Stimulated activated CD4-positive, alpha-beta T cell treated with anti-CD3 and anti-CD28 coated beads, Interleukin-1b, Interleukin-23, amount 100 ng/mL, for 24 hours (primary cell): ENCODE measurements around the gene FLT3.
"Not testable (repeated sequence)": the region's sequence is repeated elsewhere in the genome, so short reads cannot be mapped to it uniquely, and the experiment has no call there.

Experiments
- DNase-seq, 4 experiments: peaks; one replicate each; pipeline ENCODE4 v3.0.0-alpha.2; 2020; ENCODE audit warnings: low read depth in 4 of 4, low spot score in 1 of 4

The FLT3 gene

DNA sequence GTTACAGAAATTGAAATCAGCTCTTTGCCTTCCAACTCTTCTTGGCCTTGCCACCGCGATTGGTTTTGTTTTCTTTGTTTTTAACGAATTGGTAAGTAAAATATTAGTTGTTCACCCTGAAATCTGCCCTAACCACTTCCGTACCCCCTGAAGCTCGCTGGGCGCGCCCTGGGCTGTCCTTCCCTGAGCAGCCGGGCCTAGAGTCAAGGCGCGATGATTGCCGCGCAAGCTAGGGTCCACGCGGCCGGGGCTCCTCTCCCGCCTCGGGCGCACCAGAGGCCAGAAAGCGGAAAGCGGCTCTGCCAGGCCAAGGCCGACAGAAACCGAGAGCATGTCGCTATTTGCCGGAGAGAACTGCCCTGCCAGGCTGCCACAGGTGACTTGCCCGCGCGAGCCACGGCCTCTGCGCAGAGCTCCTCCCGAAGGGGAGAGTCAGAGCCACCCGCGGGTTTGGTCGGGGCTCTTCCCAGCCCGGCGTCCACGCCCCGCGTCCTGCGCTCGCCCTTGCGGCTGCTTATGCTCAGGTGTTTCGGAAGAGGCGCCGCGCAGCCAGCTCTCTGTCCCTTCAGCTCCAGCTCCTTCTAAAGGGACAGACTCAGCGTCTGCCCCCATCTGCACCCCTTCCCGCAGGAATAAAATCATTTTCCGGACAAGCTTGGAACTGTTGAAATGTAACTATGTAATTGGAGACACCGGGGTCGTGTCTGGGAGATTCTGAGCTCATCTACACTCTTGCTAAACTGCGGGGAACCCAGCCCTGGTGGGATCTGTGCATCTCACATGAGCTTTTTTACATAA is 124.6 kb downstream of the FLT3 start:
- DNase-seq: no peak

- DNase-seq: no peak
Measured at GRCh38 chr13:27973961-27974662, 126.3 kb downstream of the FLT3 start.

DNA sequence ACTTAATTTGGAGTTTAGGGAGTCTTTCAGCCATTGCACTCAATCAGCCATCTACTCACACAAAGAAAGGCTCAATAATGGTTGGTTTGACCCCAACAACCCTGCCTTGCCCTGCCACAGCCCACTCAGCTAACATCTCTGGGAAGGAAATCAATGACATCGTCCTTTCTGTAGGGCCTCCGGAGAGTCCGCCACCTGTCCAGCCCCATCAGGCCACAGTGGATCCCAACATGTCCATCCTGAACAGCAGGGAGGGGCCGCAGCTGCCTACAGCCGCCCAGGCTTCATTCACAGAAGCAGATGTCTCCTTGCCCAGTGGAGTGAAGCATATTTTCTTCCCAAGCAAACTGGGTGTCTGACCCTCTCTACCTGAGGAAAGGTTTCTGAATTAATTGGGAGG is 127.1 kb downstream of the FLT3 start:
- no peak for DNase-seq

- no peak for DNase-seq
Measured at GRCh38 chr13:27972478-27972820, 127.9 kb downstream of the FLT3 start.

DNA sequence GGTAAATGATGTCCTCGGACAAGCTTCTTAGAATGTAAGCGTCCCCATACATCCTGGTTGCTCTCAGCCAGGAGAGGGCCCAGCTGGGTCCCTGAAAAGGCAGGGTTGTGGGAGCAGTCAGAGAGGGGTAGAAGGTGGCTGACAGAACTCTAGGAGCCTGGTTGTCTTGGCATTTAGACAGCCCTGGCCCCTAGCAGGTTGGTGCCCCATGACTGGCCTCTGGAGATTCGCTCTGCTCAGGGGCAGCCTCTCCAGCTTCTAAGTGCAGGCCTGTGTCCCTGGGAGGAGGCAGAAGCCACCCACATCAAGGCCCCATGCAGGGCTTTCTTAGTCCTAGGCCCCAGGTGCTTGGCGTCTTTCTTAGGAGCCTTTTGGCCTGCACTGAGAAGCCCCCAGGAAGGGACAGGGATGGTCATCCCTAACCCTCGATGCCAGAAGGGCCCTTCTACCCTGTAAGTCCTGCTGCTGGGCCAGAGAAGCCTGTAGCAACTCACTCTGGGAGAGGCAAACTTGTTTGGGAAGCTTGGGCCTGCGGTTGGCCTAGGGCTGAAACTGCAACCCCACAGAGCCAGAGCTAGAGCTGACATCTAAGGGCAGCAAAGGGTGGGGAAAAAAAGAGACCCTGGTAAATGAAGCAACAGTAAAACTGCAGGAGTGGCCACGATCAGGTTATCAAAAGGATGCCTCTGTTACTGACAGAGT is 128.4 kb downstream of the FLT3 start:
- DNase-seq: no peak

- DNase-seq: no peak
Measured at GRCh38 chr13:27971236-27971645, 129.1 kb downstream of the FLT3 start.

DNA sequence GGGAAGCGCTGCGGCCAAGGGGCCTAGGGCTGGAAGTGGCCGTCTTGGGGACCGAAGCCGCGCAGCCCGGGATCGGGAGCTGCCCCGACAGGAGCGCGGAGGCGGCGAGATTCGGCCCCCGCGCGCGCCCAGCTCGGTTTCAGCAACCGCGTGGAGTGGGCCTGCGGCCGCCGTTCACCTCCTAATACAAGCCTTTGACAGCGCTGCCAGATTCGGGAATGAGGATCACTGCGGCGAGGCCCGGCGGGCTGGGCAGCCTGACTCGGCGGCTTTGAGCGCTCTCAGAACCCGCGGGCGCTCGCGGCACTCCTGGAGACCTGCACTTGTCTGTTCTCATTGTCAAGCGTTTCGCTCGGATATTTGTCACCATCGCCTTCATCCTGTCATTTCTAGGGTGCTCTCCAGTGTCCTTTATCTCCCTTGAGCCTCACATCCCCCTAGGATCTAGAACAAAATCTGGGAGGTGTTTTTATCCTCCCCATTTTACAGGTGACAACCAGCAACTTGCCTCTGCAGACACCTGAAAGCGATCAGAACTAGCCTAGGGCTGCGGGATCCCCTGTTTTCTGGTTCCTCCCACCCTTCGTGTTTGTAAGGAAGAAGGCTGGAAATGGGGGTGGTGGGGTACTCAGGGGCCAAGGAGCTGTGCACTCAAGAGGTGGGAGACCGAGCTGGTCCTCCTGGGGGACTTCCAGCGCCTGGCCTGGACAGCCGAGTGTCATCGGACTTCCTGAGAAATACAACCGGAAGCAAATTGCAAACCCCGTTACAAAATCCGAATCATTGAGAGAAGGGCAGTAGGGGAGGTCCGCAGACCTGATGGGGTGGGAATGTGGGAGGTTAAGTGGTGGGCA is 129.8 kb downstream of the FLT3 start:
- DNase-seq: no peak

DNA sequence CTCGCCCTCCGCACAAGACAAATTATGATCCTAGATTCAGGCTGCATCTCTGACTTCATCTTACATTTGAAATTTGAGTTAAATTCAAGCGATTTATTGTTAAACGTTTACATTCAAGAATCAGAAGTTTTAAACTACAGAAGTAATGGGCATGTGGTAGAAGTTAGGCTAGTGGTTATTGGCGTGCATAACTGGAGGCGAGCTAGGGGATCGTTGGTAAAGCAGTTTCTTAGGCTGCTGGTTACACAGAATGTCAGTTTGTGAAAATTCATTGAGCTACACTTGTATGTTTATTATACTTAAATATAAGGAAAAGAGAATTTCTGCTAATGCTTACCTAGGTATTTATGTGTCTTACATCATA is 130.5 kb downstream of the FLT3 start:
- no peak for DNase-seq

DNA sequence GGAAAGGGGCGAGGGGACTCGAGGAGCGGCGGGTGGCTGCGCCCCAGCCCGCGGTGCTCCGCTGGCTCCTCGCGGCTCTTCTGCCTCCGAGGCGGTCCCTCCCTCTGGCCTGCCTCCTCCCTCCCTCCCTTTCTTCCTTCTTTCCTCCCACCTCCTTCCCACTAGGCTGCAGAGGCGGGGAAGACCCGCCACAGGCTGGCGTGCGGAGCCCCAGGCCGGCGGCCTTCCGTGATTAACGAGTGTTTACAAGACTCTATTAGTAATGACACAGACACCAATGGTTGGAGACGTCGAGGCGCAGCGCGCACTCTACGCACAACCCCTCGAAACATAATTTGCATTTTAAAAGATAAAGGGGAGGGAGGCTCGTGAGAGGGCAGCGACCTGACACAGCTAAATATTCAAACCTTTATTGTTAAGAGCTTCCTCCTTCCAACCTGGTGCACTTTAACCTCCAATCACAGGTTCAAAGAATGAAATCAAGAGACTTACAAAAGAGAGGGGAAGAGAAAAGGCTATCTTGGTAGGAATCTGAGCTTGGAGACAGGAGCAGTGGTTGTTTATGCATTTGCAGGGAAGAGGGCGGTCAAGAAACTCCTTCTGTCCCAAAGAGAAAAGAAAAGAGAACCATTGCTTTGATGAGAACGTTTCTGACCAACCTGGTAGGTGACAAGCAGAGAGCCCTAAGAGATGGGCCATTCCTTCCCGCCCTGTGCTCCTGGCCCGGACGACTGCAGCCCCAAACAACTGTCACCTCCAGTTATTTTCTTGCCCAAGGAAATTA is 131.1 kb downstream of the FLT3 start, which contains the start of gene CDX2:
Gene CDX2 (minus strand): TSS at position 234 of the 784 bp plus-strand sequence. CDS start 309 bp downstream, outside the sequence.
- DNase-seq: no peak

DNA sequence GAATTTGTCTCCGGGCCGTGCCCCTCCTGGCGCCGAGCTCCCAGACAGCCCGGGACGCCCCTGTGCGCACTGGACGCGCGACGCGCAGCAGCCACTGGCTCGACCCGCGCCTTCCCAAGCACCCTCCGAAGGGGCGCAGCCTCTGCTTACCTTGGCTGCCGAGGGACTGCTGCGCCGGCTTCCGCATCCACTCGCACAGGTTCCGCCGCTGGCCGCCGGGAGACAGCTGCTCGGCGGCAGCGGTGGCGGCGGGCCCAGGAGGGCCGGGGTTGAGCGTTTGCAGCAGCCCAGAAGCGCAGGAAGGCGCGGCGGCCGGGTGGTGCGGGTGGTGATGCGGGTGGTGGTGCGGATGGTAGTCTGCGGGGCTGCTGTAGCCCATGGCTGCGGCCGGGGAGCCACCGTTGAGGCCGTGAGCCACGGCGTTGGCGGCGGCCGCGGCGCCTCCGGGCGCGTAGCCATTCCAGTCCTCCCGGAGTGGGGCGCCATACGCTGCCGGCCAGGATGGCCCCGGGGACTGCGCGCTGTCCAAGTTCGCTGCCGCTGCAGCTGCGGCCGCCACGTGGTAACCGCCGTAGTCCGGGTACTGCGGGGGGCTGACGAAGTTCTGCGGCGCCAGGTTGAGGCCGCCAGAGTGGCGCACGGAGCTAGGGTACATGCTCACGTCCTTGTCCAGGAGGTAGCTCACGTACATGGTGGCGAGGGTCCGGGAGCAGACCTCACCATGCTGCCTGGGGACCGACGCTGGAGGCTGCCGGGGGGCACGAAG is 131.9 kb downstream of the FLT3 start:
- no peak for DNase-seq

- DNase-seq: no peak
Measured at GRCh38 chr13:27967736-27968315, 132.6 kb downstream of the FLT3 start.

- no peak for DNase-seq
Measured at GRCh38 chr13:27967203-27967735, 133.1 kb downstream of the FLT3 start.

DNA sequence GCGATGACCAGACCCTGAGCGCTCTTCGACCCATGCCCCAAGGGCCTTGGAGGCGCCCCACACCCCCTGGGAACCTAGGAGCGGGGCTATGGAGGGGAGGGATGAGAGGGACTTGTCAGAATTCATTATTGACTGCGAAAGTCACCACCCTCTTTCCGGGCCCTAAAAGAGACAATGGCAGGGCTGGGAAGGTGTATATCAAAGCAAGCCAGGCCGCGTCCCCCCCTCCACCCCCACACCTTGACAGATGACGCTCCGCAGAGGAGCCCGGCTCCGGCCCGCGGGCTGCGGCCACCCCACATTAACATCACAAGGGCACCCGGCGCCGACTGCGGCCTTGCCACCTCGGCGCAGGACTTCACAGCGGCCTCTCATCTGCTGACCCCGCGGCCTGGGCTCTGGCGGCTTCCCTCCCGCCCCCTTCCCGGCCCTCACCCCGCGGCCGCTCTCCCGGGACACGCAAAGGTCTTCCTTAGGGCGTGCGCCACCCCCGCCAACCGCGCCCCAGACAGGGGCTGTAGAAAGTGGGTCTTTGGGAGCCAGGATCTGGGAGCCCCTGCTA is 133.7 kb downstream of the FLT3 start:
- no peak for DNase-seq

GRCh38 chr13:27965740-27966640 is 134.4 kb downstream of the FLT3 start:
- no peak for DNase-seq

DNA sequence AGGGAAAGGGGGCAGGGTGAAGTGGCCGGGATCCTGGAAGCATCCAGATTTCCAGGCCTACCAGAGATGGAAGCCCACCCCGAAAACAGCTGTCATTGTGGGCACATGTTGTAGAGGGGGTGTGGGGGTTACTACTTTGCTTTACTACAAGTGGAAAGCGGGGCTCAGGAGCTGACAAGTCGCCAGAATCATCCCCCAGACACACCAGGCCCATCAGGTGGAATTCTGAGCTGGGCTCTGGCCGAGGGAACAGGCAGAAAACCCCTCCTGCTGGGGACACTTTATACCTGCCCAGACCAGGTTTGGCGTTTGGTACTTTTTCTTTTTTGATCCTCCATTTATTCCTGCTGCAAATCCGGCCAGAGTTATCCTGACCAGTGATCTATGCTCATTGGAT is 135.0 kb downstream of the FLT3 start:
- no peak for DNase-seq

DNA sequence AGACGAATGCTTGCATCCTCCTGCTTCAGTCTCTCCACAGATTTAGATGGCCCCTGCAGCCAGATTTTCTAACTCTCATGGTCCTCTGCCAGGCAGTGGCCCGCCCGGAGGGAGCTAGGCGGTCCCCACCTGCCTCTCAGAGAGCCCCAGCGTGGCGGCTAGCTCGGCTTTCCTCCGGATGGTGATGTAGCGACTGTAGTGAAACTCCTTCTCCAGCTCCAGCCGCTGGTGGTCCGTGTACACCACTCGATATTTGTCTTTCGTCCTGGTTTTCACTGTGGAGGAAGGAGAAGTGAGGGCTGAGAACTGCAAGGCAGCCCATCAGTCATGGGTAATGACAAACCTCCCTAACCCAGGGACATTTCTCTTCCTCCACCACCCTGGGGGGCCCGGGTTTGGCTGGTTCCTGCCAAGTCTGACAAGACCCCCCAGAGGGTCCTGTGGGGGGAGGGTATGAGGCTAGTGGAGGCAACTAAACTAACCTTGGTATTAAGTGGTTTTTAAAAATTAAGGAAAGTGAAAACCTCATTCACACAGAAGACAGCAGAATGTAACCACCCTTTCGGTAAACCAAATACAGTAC is 135.5 kb downstream of the FLT3 start:
- DNase-seq: no peak

- DNase-seq: not testable (repeated sequence)
Measured at GRCh38 chr13:27964206-27964605, 136.2 kb downstream of the FLT3 start.
